Endothelial cell (in vitro differentiated cells): ENCODE measurements around the gene GORASP1. TPM values are rescaled to one million over a fixed set of nuclear protein-coding genes. Genes with fewer than 3 reads are reported as not detected.
A peak's percentile ranks its signal among the peaks of the same experiment; 100 is the strongest.

Experiments used
- DNase-seq: peaks from one replicate; pipeline ENCODE4 v3.0.0; 2021; ENCODE audit warnings: low spot score
- H3K27ac Mint-ChIP-seq: one replicate; pipeline ENCODE4 v1.8.0; 2021; ENCODE audit warnings: mixed read lengths, inconsistent platforms; ENCODE audit not compliant: unreplicated experiment
- H3K27me3 Mint-ChIP-seq: one replicate; pipeline ENCODE4 v1.8.0; 2021; ENCODE audit warnings: mild to moderate bottlenecking, moderate library complexity, mixed read lengths, inconsistent platforms; ENCODE audit not compliant: unreplicated experiment
- H3K36me3 Mint-ChIP-seq: one replicate; pipeline ENCODE4 v1.8.0; 2021; ENCODE audit warnings: mild to moderate bottlenecking, low read depth, mixed read lengths, inconsistent platforms; ENCODE audit not compliant: unreplicated experiment
- H3K4me1 Mint-ChIP-seq: one replicate; pipeline ENCODE4 v1.8.0; 2021; ENCODE audit warnings: mild to moderate bottlenecking, mixed read lengths, inconsistent platforms; ENCODE audit not compliant: unreplicated experiment
- H3K4me3 Mint-ChIP-seq: one replicate; pipeline ENCODE4 v1.8.0; 2021; ENCODE audit warnings: mild to moderate bottlenecking, mixed read lengths, inconsistent platforms; ENCODE audit not compliant: unreplicated experiment
- H3K9me3 Mint-ChIP-seq: one replicate; pipeline ENCODE4 v1.8.0; 2021; ENCODE audit warnings: mixed read lengths, inconsistent platforms; ENCODE audit not compliant: unreplicated experiment
- total RNA-seq: library from RNA; stranded (reverse); fragmentation: NEBNext Ultra II Directional; extraction: Animal tissue kit (Norgen Biotek cat#: 25700); gene quantifications from one replicate; pipeline ENCODE4 v1.2.1, GENCODE V29; 2021; ENCODE audit not compliant: unreplicated experiment
- TF ChIP-seq, protein P1 (sequence below): fragments of 200-600 bp; sonication (generic); IDR thresholded peaks from one replicate; pipeline ENCODE4 v1.5.0; 2021; ENCODE audit warnings: antibody characterized with exemption; ENCODE audit not compliant: unreplicated experiment

The GORASP1 gene
- total RNA-seq, 1 donor from 2014 or later, result 130 TPM

DNA sequence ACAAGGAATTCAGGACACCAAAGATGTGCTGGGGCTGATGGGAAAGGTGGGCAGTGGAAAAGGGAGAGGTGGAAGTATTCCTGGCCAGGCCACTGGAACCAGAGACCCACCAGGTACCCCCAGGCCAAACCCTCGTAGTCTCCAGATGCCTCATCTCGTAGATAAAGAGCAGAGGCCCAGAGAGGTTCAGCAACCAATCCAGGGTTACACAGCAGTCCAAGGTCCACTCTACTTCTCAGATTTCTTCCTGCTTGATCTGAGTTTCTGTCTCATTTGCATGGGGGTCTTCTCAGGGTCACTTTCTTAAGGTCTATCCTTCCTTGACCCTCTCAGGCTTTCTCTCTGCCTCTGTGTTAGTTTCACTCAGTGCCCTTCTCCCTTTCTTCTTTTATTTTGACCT, 5.1 kb upstream of the GORASP1 start:
- no peak for DNase-seq
- H3K9me3 Mint-ChIP-seq, result no peaks in the 10 kb centered on the region

DNA sequence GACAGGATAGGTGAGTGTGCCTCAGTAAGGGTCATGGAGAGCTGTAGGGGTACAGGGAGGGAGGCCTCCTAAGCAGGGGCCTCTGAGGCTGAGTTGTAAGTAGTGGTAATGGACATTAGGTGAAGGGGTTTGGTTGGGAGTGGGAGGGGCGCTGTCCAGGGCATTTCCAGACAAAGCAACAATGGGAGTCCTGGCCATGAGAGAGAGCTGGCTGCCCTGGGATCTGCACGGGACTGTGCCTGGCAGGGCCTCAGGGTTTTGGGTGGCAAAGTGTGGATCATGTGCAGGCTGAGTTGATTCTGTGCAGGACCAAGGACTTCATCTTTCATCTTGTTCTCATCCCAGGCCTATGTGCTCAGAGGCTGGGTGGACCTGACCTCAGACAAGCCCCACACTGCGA, 4.7 kb upstream of the GORASP1 start:
- TF ChIP-seq, protein P1, sequence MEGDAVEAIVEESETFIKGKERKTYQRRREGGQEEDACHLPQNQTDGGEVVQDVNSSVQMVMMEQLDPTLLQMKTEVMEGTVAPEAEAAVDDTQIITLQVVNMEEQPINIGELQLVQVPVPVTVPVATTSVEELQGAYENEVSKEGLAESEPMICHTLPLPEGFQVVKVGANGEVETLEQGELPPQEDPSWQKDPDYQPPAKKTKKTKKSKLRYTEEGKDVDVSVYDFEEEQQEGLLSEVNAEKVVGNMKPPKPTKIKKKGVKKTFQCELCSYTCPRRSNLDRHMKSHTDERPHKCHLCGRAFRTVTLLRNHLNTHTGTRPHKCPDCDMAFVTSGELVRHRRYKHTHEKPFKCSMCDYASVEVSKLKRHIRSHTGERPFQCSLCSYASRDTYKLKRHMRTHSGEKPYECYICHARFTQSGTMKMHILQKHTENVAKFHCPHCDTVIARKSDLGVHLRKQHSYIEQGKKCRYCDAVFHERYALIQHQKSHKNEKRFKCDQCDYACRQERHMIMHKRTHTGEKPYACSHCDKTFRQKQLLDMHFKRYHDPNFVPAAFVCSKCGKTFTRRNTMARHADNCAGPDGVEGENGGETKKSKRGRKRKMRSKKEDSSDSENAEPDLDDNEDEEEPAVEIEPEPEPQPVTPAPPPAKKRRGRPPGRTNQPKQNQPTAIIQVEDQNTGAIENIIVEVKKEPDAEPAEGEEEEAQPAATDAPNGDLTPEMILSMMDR, result no peak
- H3K9me3 Mint-ChIP-seq, result no peaks in the 10 kb centered on the region
- no peak for DNase-seq
- peaks cover 12% of the 10 kb centered on the region for H3K27me3 Mint-ChIP-seq
- no peak overlapping the region for H3K4me3 Mint-ChIP-seq
- peaks cover 29% of the 10 kb centered on the region for H3K36me3 Mint-ChIP-seq
- peaks cover 22% of the 10 kb centered on the region for H3K4me1 Mint-ChIP-seq
- H3K27ac Mint-ChIP-seq, result no peak overlapping the region

More for the DNA sequence above, 5.1 kb upstream of the GORASP1 start:
- H3K36me3 Mint-ChIP-seq, result peaks cover 29% of the 10 kb centered on the region
- peaks cover 22% of the 10 kb centered on the region for H3K4me1 Mint-ChIP-seq
- H3K4me3 Mint-ChIP-seq, result no peak overlapping the region
- TF ChIP-seq, protein P1, result no peak
- no peak overlapping the region for H3K27ac Mint-ChIP-seq
- H3K27me3 Mint-ChIP-seq, result peaks cover 11% of the 10 kb centered on the region

DNA sequence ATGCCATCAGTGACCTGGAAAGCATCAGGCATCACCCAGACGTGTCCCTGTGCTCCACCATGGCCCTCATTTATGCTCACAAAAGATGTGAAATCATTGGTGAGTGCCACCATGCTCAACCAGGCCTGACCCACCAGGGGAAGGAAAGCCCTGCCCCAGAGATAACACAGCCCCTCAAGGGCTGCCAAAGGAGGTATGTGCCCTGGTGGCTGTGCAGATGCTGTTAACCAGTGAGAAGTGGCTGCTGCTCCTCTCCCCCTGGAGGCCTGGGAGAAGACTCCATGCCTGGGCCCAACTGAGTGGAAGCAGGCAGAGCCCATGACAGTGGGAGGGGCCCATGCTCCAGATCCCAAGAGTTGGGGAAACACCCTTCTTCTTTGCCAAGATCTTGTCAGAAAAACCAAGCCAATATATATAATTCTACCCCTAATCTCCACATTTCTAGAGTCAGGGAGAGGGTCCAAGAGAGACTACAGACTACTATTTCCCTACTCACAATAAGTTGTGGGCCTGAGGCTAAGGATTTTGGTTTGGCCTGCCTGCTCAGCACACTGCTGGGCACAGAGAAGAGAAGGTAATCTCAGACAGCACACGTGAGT, 2.7 kb upstream of the GORASP1 start:
- DNase-seq, result no peak
- Mint-ChIP-seq H3K36me3 (peaks cover 42% of the 10 kb centered on the region), H3K4me1 (peaks cover 39% of the 10 kb centered on the region), H3K27me3 (peaks cover 26% of the 10 kb centered on the region), H3K4me3 (no peak overlapping the region), H3K9me3 (no peaks in the 10 kb centered on the region), H3K27ac (no peak overlapping the region)
- TF ChIP-seq, protein P1, result no peak

DNA sequence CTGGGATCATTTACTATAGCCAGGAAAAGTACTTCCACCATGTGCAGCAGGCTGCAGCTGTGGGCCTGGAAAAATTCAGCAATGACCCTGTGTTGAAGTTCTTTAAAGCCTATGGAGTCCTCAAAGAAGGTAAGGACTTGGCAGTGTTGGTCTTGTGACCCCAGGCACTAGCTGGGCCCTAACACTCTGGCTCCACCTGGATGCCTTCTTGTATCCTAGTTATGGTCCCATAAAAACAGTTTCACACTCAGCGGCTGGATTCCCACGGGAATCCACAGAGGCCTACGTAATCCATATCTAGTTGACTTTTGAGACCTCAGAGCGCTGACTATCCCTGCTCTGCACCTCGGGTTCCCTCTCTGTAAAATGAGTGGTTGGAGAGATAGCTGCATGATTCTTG, 1.7 kb upstream of the GORASP1 start:
- DNase-seq, result no peak
- peaks cover 49% of the 10 kb centered on the region for H3K4me1 Mint-ChIP-seq
- no peaks in the 10 kb centered on the region for H3K9me3 Mint-ChIP-seq
- peaks cover 30% of the 10 kb centered on the region for H3K27me3 Mint-ChIP-seq
- peak overlapping the region; percentile 98 for H3K27ac Mint-ChIP-seq
- TF ChIP-seq, protein P1, result no peak
- H3K4me3 Mint-ChIP-seq, result peak overlapping the region; percentile 97
- H3K36me3 Mint-ChIP-seq, result peaks cover 40% of the 10 kb centered on the region

DNA sequence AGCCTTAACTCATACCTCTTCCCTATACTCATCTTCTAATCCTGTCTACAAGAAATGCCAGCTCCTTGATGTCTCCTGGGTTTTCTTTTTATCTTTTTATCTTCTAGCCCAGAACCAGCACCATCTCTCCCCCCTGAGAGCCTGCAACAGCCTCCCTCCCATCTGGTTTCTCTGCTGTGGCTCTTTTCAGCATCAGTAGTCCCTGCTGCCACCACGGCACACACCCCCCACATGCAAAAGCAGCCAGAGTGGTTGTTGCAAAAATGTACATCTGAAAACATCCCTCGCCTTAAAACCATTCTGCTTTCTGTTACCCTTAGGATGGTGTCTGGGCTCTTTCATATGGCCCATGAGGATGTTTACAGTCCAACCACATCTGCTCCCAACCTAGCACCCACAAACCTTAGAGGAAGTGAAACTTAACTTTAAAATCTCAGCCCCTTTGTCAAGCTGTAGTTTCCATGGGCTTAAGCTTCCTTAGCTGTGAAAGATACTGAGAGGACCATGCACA, 828 bp upstream of the GORASP1 start:
- Mint-ChIP-seq H3K9me3 (no peaks in the 10 kb centered on the region), H3K36me3 (peaks cover 39% of the 10 kb centered on the region), H3K27ac (peak overlapping the region; percentile 98), H3K4me3 (peak overlapping the region; percentile 97), H3K27me3 (peaks cover 30% of the 10 kb centered on the region), H3K4me1 (peaks cover 54% of the 10 kb centered on the region)
- DNase-seq, result no peak
- TF ChIP-seq, protein P1, result no peak
